ENCODE measurements around the gene MPLKIP. TPM values are rescaled to one million over a fixed set of nuclear protein-coding genes. Genes with fewer than 3 reads are reported as not detected.

Gene MPLKIP
- total RNA-seq, 4 donors from 2014 or later = 19.1 to 27.9 (median 23.8) TPM

DNA sequence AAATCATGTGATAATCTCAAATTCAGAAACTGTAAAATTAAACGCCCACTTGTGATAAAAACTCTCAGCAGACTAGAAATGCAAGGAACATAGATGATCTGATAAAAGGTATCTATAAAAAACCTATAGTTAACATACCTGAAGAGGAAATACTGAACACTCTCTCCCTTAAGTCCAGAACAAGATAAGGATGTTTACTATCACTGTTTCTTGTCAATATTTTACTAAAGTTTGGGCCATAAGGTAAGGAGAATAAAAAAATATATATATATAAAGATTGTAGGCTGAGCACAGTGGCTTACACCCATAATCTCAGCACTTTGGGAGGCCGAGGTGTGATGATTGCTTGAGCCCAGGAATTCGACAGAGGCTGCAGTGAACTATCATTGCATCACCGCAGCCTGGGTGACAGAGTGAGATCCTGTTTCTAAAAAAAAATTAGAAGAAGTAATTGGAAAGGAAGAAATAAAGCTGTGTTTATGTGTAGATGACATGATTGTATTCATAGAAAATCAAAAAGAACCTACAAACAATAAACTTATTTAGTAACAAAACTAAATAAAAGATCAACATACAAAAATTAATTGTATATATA, 28.4 kb downstream of the MPLKIP start:
- no peaks in the 10 kb centered on the region for H3K9me3 ChIP-seq
- H3K27me3 ChIP-seq = no peaks in the 10 kb centered on the region
- no peak overlapping the region for H3K27ac ChIP-seq
- DNase-seq (no peak), ATAC-seq (no peak)
- intact Hi-C loops (cut with DNase I; ENCODE audit: low total_unique reads) (no loop called here), in situ Hi-C loops (cut with MboI; ENCODE audit: low sequenced_read_pairs in 4 of 4) (no loop called here)
- H3K4me3 ChIP-seq = no peak overlapping the region
- TF ChIP-seq POLR2A (IDR thresholded peaks at IDR 0.05) = no peak
- TF ChIP-seq, protein P1, sequence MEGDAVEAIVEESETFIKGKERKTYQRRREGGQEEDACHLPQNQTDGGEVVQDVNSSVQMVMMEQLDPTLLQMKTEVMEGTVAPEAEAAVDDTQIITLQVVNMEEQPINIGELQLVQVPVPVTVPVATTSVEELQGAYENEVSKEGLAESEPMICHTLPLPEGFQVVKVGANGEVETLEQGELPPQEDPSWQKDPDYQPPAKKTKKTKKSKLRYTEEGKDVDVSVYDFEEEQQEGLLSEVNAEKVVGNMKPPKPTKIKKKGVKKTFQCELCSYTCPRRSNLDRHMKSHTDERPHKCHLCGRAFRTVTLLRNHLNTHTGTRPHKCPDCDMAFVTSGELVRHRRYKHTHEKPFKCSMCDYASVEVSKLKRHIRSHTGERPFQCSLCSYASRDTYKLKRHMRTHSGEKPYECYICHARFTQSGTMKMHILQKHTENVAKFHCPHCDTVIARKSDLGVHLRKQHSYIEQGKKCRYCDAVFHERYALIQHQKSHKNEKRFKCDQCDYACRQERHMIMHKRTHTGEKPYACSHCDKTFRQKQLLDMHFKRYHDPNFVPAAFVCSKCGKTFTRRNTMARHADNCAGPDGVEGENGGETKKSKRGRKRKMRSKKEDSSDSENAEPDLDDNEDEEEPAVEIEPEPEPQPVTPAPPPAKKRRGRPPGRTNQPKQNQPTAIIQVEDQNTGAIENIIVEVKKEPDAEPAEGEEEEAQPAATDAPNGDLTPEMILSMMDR (IDR thresholded peaks at IDR 0.05 in 4 of 5, conservative IDR thresholded peaks at IDR 0.05 in 1 of 5) = no peak
- H3K36me3 ChIP-seq = no peaks in the 10 kb centered on the region
- no peaks in the 10 kb centered on the region for H3K4me1 ChIP-seq

DNA sequence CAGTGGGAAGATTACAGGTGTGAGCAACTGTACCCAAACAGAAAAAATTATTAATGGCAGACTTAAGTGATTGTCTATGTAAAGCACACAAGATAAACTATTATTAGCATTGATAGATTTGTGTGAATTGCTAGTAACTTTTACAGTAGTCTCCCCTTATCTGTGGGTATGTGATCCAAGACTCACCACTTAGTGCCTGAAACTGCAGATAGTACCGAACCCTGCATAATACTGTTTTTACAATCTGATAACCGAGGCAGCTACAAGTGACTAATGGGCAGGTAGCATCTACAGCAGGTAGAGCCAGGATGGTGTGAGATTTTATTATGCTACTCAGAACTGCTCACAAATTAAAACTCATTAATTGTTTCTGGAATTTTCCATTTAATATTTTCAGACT, 31.5 kb downstream of the MPLKIP start:
- no peak for DNase-seq

DNA sequence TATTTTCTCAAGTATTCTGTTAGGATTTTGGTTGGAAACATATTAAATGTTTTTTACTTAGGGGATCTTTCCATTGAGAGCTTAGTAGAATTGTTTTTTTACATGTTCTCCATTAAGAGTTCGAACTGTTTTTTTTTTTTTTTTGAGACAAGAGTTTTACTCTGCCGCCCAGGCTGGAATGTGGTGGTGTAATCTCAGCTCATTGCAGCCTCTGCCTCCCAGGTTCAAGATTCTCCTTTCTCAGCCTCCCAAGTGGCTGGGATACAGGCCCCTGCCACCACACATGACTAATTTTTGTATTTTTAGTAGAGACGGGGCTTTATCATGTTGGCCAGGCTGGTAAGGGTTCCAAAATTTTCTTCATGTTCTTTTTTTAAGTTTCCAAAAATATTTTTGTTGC, 33.2 kb downstream of the MPLKIP start:
- in situ Hi-C loops (cut with MboI; ENCODE audit: low sequenced_read_pairs in 4 of 4) (no loop called here), intact Hi-C loops (cut with DNase I; ENCODE audit: low total_unique reads) (no loop called here)

More for the DNA sequence above, 31.5 kb downstream of the MPLKIP start:
- intact Hi-C loops (cut with DNase I; ENCODE audit: low total_unique reads) = no loop called here
- no peaks in the 10 kb centered on the region for H3K27me3 ChIP-seq
- ATAC-seq = no peak
- TF ChIP-seq, protein P1 (IDR thresholded peaks at IDR 0.05 in 4 of 5, conservative IDR thresholded peaks at IDR 0.05 in 1 of 5) = no peak
- TF ChIP-seq POLR2A (IDR thresholded peaks at IDR 0.05) = no peak
- no peak overlapping the region for H3K4me3 ChIP-seq
- in situ Hi-C loops (cut with MboI; ENCODE audit: low sequenced_read_pairs in 4 of 4) = no loop called here
- no peaks in the 10 kb centered on the region for H3K9me3 ChIP-seq
- H3K4me1 ChIP-seq = peaks cover 9% of the 10 kb centered on the region in 2 donors
- no peaks in the 10 kb centered on the region for H3K36me3 ChIP-seq
- H3K27ac ChIP-seq = no peak overlapping the region

DNA sequence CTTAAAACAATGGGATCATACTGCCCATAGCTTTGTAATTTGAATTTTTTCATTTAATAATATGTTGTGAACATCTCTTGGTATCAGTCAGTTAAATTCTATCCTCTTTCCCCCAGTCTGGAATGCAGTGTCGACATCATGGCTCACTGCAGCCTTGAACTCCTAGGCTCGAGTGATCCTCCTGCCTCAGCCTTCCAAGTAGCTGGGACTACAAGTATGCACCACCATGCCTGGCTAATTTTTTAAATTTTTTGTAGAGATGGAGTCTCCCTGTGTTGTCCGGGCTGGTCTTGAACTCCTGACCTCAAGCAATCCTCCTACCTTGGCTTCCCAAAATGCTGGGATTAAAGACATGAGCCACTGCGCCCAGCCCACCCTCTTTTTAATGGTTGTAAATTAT, 34.6 kb downstream of the MPLKIP start:
- in situ Hi-C loops (cut with MboI; ENCODE audit: low sequenced_read_pairs in 4 of 4) (no loop called here), intact Hi-C loops (cut with DNase I; ENCODE audit: low total_unique reads) (no loop called here)
- Histone ChIP-seq H3K27ac (no peak overlapping the region), H3K27me3 (no peaks in the 10 kb centered on the region), H3K4me1 (peaks cover 9 to 17% of the 10 kb centered on the region in 2 donors), H3K36me3 (peaks cover 0 to 10% of the 10 kb centered on the region in 2 donors), H3K9me3 (no peaks in the 10 kb centered on the region), H3K4me3 (no peak overlapping the region)
- ATAC-seq (no peak), DNase-seq (no peak)
- no peak for TF ChIP-seq POLR2A (IDR thresholded peaks at IDR 0.05)
- TF ChIP-seq, protein P1 (IDR thresholded peaks at IDR 0.05 in 4 of 5, conservative IDR thresholded peaks at IDR 0.05 in 1 of 5) = no peak

More for the DNA sequence above, 33.2 kb downstream of the MPLKIP start:
- Histone ChIP-seq H3K27me3 (no peaks in the 10 kb centered on the region), H3K36me3 (no peaks in the 10 kb centered on the region), H3K9me3 (no peaks in the 10 kb centered on the region), H3K4me3 (no peak overlapping the region), H3K4me1 (peaks cover 9 to 17% of the 10 kb centered on the region in 2 donors), H3K27ac (no peak overlapping the region)
- no peak for TF ChIP-seq POLR2A (IDR thresholded peaks at IDR 0.05)
- TF ChIP-seq, protein P1 (IDR thresholded peaks at IDR 0.05 in 4 of 5, conservative IDR thresholded peaks at IDR 0.05 in 1 of 5) = no peak
- DNase-seq (no peak), ATAC-seq (no peak)

- Histone ChIP-seq H3K36me3 (peaks cover 0 to 20% of the 10 kb centered on the region in 2 donors), H3K27ac (no peak overlapping the region), H3K4me1 (peaks cover 9 to 17% of the 10 kb centered on the region in 2 donors), H3K9me3 (no peaks in the 10 kb centered on the region), H3K4me3 (no peak overlapping the region), H3K27me3 (no peaks in the 10 kb centered on the region)
- TF ChIP-seq, protein P1 (IDR thresholded peaks at IDR 0.05 in 4 of 5, conservative IDR thresholded peaks at IDR 0.05 in 1 of 5) = no peak
- no peak for TF ChIP-seq POLR2A (IDR thresholded peaks at IDR 0.05)
- DNase-seq = no peak
- in situ Hi-C loops (cut with MboI; ENCODE audit: low sequenced_read_pairs in 4 of 4) = no loop called here
- no peak for ATAC-seq
- intact Hi-C loops (cut with DNase I; ENCODE audit: low total_unique reads) = no loop called here
These were observed 35.6 kb downstream of the MPLKIP start for GRCh38 chr7:40098810-40099209.

Measured in gastrocnemius medialis (tissue), 4 donors.